Transverse colon (tissue), 4 donors: ENCODE data around the gene FUT3.

ENCODE experiments used
- POLR2AphosphoS5 ChIP-seq, 3 donors: sonication (generic); formaldehyde crosslinking; IDR thresholded peaks; one replicate each; pipeline ENCODE4 v1.6.1; 2016; ENCODE audit warnings: antibody characterized with exemption in 3 of 3
- TF ChIP-seq, protein P1 (sequence below), 5 experiments: fragments of 200-600 bp in 3 of 5; fragments of 450-650 bp in 2 of 5; sonication (generic) in 3 of 5; IDR thresholded peaks; 1 replicate in 2 of 5; 2 replicates in 3 of 5; pipeline ENCODE4 v1.5.1; 2016 to 2017; ENCODE audit warnings: antibody characterized with exemption in 5 of 5, inconsistent platforms in 3 of 5, mild to moderate bottlenecking in 2 of 5, moderate library complexity in 1 of 5

GRCh38 chr19:5825178-5825577 lies 26.1 kb downstream of the FUT3 start:
- TF ChIP-seq, protein P1, sequence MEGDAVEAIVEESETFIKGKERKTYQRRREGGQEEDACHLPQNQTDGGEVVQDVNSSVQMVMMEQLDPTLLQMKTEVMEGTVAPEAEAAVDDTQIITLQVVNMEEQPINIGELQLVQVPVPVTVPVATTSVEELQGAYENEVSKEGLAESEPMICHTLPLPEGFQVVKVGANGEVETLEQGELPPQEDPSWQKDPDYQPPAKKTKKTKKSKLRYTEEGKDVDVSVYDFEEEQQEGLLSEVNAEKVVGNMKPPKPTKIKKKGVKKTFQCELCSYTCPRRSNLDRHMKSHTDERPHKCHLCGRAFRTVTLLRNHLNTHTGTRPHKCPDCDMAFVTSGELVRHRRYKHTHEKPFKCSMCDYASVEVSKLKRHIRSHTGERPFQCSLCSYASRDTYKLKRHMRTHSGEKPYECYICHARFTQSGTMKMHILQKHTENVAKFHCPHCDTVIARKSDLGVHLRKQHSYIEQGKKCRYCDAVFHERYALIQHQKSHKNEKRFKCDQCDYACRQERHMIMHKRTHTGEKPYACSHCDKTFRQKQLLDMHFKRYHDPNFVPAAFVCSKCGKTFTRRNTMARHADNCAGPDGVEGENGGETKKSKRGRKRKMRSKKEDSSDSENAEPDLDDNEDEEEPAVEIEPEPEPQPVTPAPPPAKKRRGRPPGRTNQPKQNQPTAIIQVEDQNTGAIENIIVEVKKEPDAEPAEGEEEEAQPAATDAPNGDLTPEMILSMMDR (IDR thresholded peaks at IDR 0.05) = no peak
- no peak for TF ChIP-seq POLR2AphosphoS5 (IDR thresholded peaks at IDR 0.05)
